Epidermal melanocyte (primary cell): ENCODE measurements around the gene STOM.

ENCODE experiments used
- DNase-seq: peaks from one replicate; pipeline ENCODE4 v3.0.0; 2011; ENCODE audit warnings: low spot score; ENCODE audit not compliant: insufficient read length

STOM gene

DNA sequence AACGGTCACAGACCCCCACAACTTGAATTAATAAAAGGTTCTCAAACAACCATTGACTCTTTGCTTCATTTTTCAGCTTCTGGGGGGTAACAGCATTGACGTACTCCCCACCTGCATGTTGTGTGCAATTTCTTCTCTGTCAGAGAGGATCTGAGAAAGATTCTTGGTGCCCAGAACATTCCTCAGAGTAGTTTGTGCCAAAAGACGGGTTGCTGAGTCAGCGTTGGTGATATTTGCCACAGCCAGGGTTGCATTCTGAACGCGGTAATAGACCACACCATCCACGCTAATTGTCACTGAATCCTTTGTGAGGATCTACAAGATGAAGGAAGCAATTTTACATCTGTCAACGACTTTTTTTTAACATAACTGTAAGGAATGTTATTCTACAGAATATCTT, 21.0 kb downstream of the STOM start:
- no peak for DNase-seq

DNA sequence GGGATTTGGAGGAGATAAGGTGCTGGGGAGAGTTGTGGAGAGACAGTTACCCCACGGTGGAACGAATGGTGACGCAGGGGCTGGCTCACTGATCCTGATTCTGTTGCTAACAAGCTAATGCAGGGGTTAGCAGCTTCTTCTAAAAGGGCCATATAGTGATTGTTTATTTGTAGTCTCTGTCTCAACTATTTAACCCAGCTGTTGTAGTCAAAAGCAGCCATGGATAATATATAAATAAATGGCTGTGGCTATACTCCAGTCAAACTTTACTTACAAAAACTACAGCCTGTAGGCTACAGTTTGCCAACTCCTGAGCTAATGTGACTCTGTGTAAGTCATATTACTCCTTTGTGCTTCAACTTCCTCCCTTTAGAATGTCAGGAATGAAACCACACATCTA, 21.8 kb downstream of the STOM start:
- DNase-seq, result no peak

DNA sequence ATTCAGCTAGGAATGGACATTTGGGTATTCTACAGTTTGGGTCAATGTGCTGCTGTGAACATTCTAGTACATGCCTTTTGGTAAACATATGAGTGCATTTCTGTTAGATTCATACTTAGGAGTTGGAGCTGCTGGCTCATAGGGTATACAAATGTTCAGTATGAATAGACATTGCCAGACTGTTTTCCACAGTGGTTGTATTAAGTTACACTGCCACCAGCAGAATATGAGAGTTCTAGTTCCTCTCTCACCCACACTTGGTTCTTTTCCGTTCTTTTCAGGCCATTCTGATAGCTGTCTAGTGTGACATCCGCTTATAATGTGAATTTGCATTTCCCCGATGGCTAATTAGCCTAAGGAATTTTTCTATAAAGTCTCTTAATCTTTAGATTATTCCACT, 25.0 kb downstream of the STOM start:
- DNase-seq, result no peak

DNA sequence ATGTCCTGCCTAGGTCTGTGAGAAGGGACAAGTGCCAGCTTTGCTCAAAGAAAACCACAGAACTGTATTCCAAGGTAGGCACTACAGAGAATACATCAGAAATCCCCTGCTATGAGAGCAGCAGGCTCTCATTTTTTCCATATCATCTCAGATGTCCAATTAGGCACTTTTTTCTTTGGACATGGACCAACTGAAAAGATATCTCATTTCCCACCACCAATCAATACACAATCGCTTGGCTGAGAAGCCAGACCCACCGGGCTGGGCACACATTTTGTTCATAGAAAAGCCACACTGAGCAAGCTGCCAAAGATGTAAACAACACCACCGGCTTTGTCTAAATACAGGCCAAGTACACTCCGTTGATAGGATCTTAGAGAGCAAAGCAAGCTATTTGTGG, 25.9 kb downstream of the STOM start:
- no peak for DNase-seq

DNA sequence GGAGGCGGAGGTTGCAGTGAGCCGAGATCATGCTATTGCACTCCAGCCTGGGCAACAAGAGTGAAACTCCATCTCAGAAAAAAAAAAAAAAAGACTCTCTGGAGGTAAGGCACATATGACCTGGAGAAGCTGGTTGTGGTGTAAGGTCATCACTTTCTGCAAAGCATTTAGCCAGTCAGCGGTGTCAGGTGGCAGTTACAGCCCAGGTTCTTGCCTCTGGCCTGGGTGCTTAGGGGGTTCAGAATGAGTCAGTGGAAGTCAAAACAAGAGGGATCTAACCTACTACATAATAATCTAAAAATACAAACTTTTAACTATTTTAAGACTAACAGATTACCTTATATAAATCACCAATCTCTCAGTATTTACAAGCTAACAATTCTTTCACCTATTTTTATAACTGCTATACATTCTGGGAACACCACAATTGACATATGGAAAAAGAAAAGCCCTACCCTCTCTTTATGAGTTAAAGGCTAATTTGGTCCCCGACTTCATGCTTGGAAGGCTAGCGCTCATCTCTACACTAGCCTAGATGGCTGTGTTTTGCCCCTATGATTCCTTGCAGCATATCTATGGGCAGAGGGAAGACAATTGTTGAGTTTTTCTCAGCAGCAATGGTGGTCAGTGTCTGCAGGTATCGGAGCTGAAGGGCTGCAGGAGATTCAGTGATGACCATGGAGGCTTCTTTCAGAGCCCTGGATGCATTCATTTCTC, 29.2 kb downstream of the STOM start:
- no peak for DNase-seq

DNA sequence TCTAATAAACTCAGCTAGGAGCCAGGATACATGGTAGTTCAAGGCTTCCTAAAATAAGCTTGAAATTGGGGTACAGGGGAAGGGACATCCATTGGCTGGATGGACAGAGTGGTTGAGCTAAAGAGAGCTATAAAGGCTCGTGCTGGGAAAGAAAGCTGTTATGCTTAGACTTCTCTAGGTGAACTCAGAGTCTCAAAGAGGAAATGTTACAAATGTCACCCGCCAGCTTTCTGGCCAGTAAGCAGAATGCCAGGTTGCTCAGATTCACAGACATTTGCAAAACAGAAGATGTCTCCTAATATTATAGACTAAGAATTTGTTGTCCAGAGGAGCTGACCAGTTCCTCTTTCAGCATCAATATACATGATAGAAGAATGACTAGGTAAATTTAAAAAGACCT, 30.6 kb downstream of the STOM start:
- DNase-seq, result no peak

DNA sequence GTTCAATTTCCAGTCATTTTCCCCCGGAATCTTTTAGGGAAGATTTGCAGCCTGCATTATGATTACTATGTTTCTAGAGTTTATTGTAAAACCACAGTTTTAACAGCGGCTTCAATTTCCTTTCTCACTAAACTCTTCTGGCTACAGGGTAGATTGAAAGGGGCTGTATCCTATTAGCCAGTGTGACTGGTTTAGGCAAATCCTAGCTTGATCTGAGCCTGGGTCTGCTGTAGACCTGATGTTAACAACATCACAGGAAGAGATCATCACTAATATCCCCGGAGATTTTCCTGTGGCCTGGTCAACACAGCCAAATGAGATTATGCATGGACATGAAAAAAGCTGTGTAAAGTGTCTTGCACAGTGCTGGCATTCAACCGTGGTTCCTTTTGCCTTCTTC, 33.4 kb downstream of the STOM start:
- DNase-seq, result no peak

DNA sequence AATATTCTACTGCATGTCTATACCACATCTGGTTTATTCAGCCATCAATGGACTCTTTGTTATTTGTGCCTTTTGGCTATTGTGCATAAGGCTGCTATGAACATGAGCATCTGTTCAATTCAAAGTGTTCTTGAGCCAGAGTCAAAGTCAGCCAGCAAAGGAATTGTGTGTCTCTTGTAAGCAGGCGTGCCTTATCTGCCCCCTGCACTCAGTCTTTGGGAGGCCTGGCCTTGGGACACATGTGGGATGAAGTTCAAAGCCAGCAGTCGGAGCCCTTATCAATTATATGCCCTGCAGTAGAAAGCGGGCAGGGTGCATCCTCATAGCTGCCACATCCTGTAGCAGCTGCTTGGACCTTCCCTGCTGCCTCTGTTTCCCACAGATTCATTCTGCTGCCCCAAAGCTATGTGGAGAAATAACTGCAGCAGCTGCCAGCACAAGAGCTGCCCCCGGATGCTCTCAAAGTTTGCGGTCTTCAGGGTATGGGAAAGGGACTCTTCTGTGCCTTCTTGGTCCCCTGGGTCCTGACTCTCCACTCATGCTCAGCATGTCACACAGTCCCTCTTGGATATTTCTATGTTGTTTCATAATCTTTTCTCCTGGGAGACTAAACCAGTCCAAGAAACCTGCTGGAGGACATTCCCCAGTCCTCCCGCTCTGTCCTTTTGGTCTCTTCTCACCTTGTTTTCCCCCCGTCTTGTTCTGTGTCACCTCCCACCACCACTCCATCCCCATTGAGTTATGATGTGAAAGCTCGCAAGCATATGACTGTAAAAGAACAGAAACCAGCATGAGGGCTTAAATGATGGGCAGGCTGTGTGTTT, 35.9 kb downstream of the STOM start:
- no peak for DNase-seq

DNA sequence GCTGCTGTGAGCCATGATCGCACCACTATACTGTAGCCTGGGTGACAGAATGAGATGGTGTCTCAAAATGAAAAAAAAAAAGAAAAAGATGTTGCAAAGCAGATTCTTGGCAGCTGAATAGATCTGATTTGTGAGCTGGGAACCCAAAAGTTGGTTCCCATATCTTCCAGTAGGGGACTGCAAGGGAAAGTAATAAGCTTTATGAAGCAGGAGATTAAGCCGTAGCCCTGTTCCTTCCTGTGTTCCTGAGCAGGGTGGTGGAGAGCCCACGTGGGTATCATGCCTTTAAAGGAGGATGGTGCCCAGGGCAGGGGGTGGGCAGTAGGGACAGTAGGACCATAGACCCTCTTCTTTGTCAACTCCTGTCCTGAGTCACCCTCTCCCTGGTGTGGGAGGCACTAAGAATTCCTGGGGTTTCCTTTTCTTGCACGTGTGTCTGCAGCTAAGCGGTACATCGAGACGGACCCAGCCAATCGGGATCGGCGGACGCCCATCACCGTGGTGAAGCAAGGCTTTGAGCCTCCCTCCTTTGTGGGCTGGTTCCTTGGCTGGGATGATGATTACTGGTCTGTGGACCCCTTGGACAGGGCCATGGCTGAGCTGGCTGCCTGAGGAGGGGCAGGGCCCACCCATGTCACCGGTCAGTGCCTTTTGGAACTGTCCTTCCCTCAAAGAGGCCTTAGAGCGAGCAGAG, 37.9 kb downstream of the STOM start:
- no peak for DNase-seq

DNA sequence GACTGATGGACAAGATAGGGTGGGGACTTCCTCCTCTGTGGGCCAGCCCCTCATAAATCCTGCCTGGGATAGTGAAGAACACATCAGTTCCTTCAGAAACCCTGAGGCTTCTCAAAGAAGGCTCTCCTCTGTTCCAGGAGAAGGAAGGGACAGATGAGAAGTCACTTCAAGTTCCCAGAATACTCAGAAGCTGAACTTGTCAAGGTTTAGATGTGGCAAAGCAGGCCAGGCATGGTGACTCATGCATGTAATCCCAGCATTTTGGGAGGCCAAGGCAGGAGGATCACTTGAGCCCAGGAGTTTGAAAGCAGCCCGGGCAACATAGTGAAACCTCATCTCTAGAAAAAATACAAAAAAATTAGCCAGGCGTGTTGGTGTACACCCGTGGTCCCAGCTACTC, 38.5 kb downstream of the STOM start:
- no peak for DNase-seq

DNA sequence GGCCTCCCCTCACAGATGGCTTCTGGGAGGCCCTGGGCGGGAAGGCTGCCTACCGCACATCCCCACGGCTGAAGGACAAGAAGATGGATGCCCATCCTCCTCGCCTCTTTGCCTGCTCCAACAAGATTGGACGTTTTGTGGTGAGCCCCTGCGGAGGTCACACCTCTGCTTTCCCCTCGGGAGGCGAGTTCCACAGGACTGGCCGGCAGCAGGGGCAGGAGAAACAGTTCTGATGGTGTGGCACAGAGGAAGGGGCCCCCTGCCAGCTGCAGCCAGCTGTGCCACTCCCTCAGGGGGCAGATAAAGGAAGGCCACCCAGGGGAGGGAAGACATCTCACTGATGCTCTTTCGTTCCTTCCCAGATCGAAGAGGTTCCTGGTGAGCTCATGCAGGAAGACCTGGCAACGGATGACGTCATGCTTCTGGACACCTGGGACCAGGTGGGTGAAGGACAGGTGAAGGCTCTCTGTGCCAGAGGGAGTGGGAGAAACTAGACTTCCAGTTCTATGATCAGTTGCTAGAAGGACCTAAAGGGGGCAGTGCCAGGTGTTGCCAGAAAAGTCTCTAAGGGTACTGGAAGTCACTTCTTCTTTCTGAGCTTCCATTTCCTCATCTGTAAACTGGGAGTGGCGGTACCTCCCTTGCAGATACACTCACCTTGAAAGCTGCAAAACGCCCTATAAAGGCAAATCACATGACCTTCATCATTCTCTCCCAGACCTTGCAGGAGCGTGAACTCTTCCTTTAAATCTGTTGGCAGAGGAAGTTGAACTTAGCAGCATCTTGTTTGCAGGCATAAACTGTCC, 41.0 kb downstream of the STOM start:
- no peak for DNase-seq

DNA sequence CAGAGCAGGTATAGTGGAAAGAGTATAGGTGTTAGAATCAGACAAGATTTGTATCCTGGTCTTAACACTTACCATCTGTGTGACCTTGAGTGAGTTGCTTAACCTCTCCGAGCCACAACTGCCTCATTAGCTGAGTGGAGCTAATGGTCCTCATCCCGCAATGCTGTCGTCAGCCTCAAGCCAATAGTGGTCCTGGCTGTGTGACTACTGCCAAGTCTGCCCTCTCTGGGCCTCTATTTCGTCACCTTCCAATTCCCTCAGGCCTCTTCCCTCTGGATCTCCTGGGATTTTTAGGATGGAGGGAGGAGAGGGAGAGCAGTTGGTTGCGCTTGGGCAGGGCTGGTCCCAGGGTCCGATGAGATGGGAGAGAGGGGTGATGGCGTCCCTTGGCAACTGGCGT, 41.6 kb downstream of the STOM start:
- no peak for DNase-seq

DNA sequence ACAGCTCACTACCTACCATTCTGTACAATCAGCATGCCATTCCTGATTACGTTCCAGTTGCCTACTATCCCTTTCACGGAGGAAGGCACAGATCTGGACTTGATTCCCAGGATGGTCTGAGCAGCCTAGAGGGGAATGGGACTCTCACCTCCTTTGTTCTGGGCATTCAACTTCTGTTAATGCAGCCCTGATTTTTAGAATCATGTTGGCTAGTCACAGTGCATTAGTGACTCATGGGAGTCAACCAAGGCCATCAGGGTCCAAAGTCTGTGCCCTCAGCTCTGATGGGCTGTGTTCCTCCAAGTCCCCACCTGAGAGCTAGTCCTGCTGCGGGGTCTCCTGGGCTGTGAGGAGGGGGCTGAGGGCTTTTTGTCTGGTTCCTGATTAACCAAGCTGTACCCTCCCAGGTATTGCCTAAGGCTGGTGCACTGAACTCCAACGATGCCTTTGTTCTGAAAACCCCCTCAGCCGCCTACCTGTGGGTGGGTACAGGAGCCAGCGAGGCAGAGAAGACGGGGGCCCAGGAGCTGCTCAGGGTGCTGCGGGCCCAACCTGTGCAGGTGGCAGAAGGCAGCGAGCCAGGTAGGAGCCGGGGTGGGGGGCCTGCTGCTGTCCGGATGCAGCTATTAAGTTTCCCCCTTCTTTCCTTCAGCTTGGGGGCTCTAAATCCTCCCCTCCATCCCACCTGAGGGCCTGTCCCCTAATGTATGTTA, 43.0 kb downstream of the STOM start:
- no peak for DNase-seq

DNA sequence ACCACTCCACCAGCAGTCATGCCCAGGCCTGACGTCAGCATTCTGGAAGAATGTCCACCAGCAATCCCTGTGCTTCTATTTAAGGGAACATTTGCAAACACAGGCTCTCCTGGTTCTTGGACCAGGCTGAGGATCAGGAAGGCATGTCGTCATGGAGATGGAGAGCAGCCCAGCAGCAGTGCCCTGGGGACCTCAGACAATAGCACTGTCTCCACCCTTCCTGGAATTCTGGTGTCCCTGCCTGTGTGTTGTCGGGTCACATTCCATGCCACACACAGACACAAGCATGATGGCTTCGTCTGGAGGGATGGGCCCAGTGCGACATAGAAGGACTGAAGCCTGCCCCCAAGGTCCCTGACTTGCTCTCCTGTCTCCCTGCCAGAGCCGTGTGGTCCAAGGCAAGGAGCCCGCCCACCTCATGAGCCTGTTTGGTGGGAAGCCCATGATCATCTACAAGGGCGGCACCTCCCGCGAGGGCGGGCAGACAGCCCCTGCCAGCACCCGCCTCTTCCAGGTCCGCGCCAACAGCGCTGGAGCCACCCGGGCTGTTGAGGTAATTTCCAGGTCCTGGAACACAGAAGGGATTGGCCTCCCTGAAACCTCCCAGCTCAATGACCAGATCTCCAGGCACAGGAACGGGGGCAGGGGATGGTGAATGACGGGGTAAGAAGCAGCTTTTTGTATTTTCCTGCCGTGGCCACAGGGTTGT, 43.8 kb downstream of the STOM start:
- no peak for DNase-seq

DNA sequence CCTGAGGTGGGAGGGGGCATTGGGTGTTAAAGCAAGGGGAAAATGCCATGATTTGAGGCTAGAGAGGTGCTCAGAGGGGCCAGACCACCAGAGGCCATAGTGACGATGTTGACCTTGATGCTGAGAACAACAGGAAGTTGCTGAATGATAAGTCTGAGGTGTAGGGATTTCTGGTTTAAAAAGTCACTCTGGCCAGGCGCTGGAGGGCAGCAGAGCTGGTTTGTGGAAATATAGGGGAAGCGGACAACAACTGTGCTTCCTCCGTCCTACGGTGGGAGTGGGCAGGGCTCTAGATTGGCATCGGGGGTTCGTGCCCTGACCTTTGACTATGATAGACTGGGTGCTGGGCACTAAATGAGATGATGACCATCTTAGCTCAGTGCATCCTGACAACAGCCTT, 44.7 kb downstream of the STOM start:
- no peak for DNase-seq

DNA sequence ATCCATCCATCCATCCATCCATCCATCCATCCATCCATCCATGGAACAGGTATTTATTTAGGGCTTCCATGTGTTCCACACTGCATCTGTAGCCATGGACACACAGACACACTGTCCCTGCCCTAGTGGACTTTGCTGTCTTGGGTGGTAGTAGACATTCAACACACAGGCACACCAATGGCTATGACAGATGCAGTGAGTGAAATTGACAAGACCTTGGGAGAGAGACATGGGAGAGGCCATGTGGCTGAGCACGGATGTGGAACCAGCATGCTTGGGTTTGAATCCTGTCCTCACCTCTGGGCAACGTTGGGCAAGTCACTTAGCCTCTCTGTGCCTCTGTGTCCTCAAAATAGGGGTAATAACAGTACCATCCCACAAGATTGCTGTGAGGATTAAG, 45.3 kb downstream of the STOM start:
- no peak for DNase-seq

DNA sequence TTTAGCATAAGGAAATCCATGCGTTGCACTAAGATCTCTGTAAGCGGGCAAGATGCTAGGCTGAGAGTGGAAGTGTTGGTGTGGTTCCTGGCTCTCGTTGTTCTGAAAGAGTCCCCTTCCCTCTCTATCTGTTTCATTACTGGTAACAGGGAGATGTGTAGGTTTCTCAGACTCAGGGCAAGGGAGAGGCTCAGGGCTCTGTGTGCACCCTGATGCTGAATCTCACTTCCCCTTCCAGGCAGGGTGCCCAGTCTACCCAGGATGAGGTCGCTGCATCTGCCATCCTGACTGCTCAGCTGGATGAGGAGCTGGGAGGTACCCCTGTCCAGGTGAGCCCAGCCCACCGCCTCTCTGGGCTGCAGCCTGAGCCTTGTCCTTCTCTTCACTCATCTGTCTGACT, 45.7 kb downstream of the STOM start:
- no peak for DNase-seq

DNA sequence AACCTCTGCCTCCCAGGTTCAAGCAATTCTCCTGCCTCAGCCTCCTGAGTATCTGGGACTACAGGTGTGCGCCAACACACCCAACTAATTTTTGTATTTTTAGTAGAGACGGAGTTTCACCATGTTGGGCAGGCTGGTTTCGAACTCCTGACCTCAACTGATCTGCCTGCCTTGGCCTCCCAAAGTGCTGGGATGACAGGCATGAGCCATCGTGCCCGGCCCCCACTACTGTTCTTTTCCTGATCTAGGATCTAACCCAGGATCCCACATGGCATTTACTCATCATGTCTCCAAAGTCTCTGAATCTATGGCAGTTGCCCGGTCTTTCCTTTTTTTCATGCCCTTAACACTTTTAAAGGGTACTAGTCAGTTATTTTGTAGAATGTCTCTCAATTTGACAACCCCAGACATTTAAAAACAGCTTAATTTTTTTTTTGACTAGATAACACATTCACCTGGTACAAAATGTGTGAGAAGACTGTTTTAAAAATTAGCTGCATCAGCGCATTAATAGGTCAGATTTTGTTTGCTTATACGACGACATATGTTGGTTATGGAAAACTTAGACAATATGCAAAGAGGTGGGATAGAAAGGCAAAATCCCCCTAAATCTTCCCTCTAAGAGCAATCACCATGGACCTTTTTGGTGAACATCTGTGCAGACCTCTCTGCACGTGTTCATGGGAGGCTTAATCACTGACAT, 46.5 kb downstream of the STOM start:
- no peak for DNase-seq

DNA sequence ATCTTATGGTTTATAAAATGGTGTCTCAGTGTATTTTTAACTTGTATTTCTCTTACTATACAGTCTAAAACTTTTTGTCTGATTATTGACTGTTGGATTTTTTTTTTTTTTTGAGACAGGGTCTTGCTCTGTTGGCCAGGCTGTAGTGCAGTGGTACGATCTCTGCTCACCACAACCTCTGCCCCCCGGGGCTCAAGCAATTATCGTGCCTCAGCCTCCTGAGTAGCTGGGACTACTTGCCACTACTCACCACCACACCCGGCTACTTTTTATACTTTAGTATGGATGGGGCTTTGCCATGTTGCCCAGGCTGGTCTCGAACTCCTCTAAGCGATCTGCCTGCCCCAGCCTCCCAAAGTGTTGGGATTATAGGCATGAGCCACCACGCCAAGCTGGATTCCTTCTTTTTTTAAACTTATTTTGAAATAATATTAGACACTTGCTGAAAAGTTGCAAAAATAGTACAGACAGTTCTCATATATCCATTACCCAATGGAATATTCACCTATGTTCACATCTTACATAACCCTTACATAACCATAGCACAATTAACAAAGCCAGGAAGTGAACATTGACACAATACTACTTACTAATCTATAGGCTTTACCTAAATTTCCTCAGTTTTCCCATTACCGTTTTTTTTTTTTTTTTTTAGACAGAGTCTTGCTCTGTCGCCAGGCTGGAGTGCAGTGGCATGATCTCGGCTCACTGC, 47.2 kb downstream of the STOM start:
- no peak for DNase-seq
